22Rv1 (cell line): ENCODE measurements around the gene CCDC7.

Source experiments
- CTCF ChIP-seq: fragments of 450-650 bp; IDR thresholded peaks from 2 replicates; pipeline ENCODE4 v1.5.1; 2017; ENCODE audit warnings: mild to moderate bottlenecking
- ZFX ChIP-seq: fragments of 450-650 bp; IDR thresholded peaks from 2 replicates; pipeline ENCODE4 v1.6.1; 2017; ENCODE audit warnings: antibody characterized with exemption, borderline replicate concordance

GRCh38 chr10:32788359-32788758, 342.4 kb downstream of the CCDC7 start:
- TF ChIP-seq CTCF, result no peak
- no peak for TF ChIP-seq ZFX
